Neural progenitor cell (in vitro differentiated cells): Measurements from ENCODE around the gene RASGRF2. TPM values are rescaled to one million over a fixed set of nuclear protein-coding genes. Genes with fewer than 3 reads are reported as not detected.

ENCODE experiments used
- DNase-seq: peaks from one replicate; pipeline ENCODE4 v3.0.0-alpha.2; 2016; ENCODE audit warnings: low spot score
- H2AFZ ChIP-seq: fragments of 200-600 bp; sonication (generic); replicated peaks from 2 replicates; pipeline ENCODE4 v1.6.1; 2016; ENCODE audit warnings: antibody characterized with exemption
- H3F3A ChIP-seq: fragments of 200-600 bp; sonication (generic); 2 replicates; pipeline ENCODE4 v1.6.1; 2016; ENCODE audit warnings: antibody characterized with exemption, low read depth
- H3K27ac ChIP-seq: fragments of 200-600 bp; sonication (generic); 2 replicates; pipeline ENCODE4 v1.5.1; 2016; ENCODE audit warnings: mild to moderate bottlenecking
- H3K27me3 ChIP-seq: fragments of 200-600 bp; sonication (generic); 2 replicates; pipeline ENCODE4 v1.6.1; 2016; ENCODE audit warnings: mild to moderate bottlenecking, moderate library complexity
- H3K36me3 ChIP-seq: fragments of 200-600 bp; sonication (generic); 2 replicates; pipeline ENCODE4 v1.5.1; 2016
- H3K4me1 ChIP-seq: fragments of 200-600 bp; sonication (generic); 2 replicates; pipeline ENCODE4 v1.6.1; 2016; ENCODE audit warnings: mixed run types
- H3K4me2 ChIP-seq: fragments of 200-600 bp; sonication (generic); 2 replicates; pipeline ENCODE4 v1.6.1; 2016
- H3K4me3 ChIP-seq: fragments of 200-600 bp; sonication (generic); 2 replicates; pipeline ENCODE4 v1.5.1; 2016
- H3K79me2 ChIP-seq: fragments of 200-600 bp; sonication (generic); 2 replicates; pipeline ENCODE4 v1.6.1; 2016; ENCODE audit warnings: low read depth
- H3K9ac ChIP-seq: fragments of 200-600 bp; sonication (generic); 2 replicates; pipeline ENCODE4 v1.6.1; 2016
- H3K9me3 ChIP-seq: fragments of 200-600 bp; sonication (generic); 2 replicates; pipeline ENCODE4 v1.5.1; 2016; ENCODE audit warnings: low read depth
- H4K20me1 ChIP-seq: fragments of 200-600 bp; sonication (generic); 2 replicates; pipeline ENCODE4 v1.6.1; 2016; ENCODE audit warnings: low read depth
- H3K27ac Mint-ChIP-seq: 3 replicates; pipeline ENCODE4 v1.8.0; 2021; ENCODE audit warnings: mixed read lengths
- H3K27me3 Mint-ChIP-seq: 2 replicates; pipeline ENCODE4 v1.8.0; 2022; ENCODE audit warnings: low read depth, mild to moderate bottlenecking, inconsistent platforms, moderate library complexity, mixed read lengths; ENCODE audit not compliant: insufficient read depth
- H3K36me3 Mint-ChIP-seq: 3 replicates; pipeline ENCODE4 v1.8.0; 2021; ENCODE audit warnings: mixed read lengths
- H3K4me1 Mint-ChIP-seq: 3 replicates; pipeline ENCODE4 v1.8.0; 2021; ENCODE audit warnings: mixed read lengths
- H3K4me3 Mint-ChIP-seq: 3 replicates; pipeline ENCODE4 v1.8.0; 2021; ENCODE audit warnings: mild to moderate bottlenecking, moderate library complexity, mixed read lengths
- H3K9me3 Mint-ChIP-seq: 3 replicates; pipeline ENCODE4 v1.8.0; 2020; ENCODE audit warnings: mixed read lengths
- EZH2 ChIP-seq: fragments of 200-600 bp; sonication (generic); IDR thresholded peaks from 2 replicates; pipeline ENCODE4 v1.6.1; 2017; ENCODE audit warnings: antibody characterized with exemption, mild to moderate bottlenecking, moderate library complexity
- EZH2phosphoT487 ChIP-seq: fragments of 200-600 bp; sonication (generic); IDR thresholded peaks from 2 replicates; pipeline ENCODE4 v1.6.1; 2017; ENCODE audit warnings: antibody characterized with exemption
- total RNA-seq: library from RNA; depleted of rRNA; stranded (reverse); fragments of >200 nt; gene quantifications from 2 replicates; pipeline ENCODE4 v1.2.3, GENCODE V29; 2015; ENCODE audit warnings: low replicate concordance
- TF ChIP-seq, protein P1 (sequence below): fragments of 200-600 bp; sonication (generic); IDR thresholded peaks from 2 replicates; pipeline ENCODE4 v1.5.1; 2017; ENCODE audit warnings: antibody characterized with exemption, mild to moderate bottlenecking

Gene RASGRF2
- total RNA-seq, 1 donor from 2014 or later, result 0.15 TPM

DNA sequence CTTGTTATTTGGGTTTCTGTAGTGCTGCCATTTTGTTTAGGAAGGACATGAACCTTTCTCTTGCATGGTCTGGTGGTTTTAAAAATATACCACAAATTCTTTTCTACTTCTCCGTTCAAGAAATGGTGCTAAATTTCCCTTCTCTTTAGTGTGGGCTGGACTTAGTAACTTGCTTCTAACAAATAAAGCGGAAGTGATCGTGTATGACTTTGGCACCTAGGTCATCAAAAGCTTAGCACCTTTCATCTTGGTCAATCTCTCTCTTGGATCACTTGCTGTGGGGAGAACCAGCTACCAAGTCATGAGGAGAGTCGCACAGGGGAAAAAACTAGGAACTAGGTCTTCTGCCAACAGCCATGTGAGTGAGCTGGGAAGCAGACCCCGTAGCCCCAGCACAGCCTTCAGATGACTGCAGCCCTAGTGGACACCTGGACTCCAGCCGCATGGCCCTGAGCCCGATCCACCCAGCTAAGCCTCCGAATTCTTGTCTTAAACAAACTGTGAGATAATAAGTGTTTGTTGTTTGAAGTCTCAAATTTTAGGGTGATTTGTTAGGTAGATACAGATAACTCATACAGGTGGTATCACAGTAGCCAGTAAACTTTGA is 185.3 kb downstream of the RASGRF2 start:
- no peak overlapping the region for H3K4me3 ChIP-seq
- Mint-ChIP-seq H3K9me3 (no peaks in the 10 kb centered on the region), H3K36me3 (no peaks in the 10 kb centered on the region)

DNA sequence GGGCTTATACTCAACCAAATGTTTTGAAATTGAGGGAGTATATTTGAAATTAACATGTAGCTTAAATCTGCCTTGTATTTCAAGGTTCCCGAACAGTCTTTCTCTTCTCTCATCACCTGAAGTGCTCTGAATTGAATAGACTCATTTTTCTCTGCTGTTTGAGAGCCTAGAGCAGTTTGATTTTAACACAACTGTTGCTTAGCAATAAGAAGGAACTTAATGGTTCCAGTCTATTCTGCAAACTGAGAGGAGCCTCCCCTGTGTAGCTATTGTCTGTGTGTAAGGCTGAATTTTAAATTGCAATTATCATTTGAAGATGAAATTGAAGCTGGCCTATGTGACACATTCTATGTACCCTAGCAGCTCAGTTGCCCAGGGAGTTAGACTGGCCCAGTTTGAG is 185.9 kb downstream of the RASGRF2 start:
- Histone ChIP-seq H4K20me1 (no peaks in the 10 kb centered on the region), H3F3A (no peaks in the 10 kb centered on the region), H2AFZ (no peak overlapping the region), H3K27ac (no peak overlapping the region), H3K4me2 (no peak overlapping the region), H3K27me3 (no peaks in the 10 kb centered on the region), H3K4me1 (no peaks in the 10 kb centered on the region), H3K9me3 (no peaks in the 10 kb centered on the region), H3K79me2 (no peaks in the 10 kb centered on the region), H3K9ac (no peak overlapping the region), H3K36me3 (no peaks in the 10 kb centered on the region), H3K4me3 (no peak overlapping the region)
- H3K4me3 Mint-ChIP-seq, result no peak overlapping the region
- H3K27me3 Mint-ChIP-seq, result no peaks in the 10 kb centered on the region
- DNase-seq, result no peak
- TF ChIP-seq EZH2phosphoT487 (no peak), EZH2 (no peak)
- TF ChIP-seq, protein P1, sequence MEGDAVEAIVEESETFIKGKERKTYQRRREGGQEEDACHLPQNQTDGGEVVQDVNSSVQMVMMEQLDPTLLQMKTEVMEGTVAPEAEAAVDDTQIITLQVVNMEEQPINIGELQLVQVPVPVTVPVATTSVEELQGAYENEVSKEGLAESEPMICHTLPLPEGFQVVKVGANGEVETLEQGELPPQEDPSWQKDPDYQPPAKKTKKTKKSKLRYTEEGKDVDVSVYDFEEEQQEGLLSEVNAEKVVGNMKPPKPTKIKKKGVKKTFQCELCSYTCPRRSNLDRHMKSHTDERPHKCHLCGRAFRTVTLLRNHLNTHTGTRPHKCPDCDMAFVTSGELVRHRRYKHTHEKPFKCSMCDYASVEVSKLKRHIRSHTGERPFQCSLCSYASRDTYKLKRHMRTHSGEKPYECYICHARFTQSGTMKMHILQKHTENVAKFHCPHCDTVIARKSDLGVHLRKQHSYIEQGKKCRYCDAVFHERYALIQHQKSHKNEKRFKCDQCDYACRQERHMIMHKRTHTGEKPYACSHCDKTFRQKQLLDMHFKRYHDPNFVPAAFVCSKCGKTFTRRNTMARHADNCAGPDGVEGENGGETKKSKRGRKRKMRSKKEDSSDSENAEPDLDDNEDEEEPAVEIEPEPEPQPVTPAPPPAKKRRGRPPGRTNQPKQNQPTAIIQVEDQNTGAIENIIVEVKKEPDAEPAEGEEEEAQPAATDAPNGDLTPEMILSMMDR, result no peak
- no peaks in the 10 kb centered on the region for H3K9me3 Mint-ChIP-seq
- peaks cover 37% of the 10 kb centered on the region for H3K4me1 Mint-ChIP-seq
- peak overlapping the region; percentile 76 for H3K27ac Mint-ChIP-seq
- H3K36me3 Mint-ChIP-seq, result no peaks in the 10 kb centered on the region

More for the DNA sequence above, 185.3 kb downstream of the RASGRF2 start:
- Histone ChIP-seq H3K9me3 (no peaks in the 10 kb centered on the region), H2AFZ (no peak overlapping the region), H3K27me3 (no peaks in the 10 kb centered on the region), H3K27ac (no peak overlapping the region), H3K36me3 (no peaks in the 10 kb centered on the region), H3K9ac (no peak overlapping the region), H4K20me1 (no peaks in the 10 kb centered on the region), H3F3A (no peaks in the 10 kb centered on the region), H3K79me2 (no peaks in the 10 kb centered on the region), H3K4me2 (no peak overlapping the region), H3K4me1 (no peaks in the 10 kb centered on the region)
- Mint-ChIP-seq H3K27ac (peak overlapping the region; percentile 76), H3K27me3 (no peaks in the 10 kb centered on the region), H3K4me1 (peaks cover 40% of the 10 kb centered on the region), H3K4me3 (no peak overlapping the region)
- TF ChIP-seq, protein P1, result no peak
- TF ChIP-seq EZH2 (no peak), EZH2phosphoT487 (no peak)
- DNase-seq, result no peak

DNA sequence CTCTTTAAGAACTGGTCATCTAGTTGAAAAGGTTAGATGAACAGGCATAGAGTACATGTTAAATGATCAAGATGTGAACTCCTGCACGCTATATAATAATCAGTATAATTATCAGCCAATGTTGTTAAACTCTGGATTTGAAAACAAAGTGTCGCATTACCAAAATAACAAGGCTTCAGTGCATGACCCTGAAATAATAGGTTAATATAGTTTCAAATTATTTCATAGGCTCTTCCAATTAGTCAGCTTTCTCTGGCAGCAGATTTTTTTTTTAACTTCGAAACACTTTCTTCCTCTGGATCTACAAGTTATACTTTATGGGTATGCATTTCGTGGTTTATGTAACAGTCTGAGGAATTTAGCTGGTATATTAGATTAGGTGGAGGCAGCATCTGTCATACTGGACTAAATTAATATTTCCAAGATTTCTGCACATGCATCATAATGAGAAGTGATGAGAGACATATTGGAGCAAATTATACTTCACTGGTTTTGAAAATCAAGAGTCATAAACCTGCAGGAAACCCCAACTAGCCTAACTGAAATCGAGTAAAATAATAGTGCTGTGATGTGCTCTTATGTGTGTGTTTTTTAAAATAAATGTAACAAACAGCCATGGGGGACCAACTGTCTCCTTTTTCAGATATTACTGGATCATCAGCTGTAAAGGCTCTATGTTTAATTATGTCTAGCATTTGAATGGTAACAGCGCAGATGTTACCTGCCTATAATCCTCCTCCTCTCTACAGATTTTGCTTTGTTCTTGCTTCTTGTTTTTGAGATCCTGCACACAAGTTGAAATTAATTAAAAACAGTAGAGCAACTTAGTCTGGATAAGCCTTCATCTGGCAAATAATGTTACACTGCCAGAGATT is 187.1 kb downstream of the RASGRF2 start:
- H3K36me3 ChIP-seq, result no peaks in the 10 kb centered on the region
- no peaks in the 10 kb centered on the region for H3K36me3 Mint-ChIP-seq
- no peaks in the 10 kb centered on the region for H3K79me2 ChIP-seq
- H3K27me3 Mint-ChIP-seq, result no peaks in the 10 kb centered on the region
- H3K4me1 Mint-ChIP-seq, result peaks cover 31% of the 10 kb centered on the region
- H3K9me3 Mint-ChIP-seq, result no peaks in the 10 kb centered on the region
- DNase-seq, result no peak
- H3K9ac ChIP-seq, result no peak overlapping the region
- H4K20me1 ChIP-seq, result no peaks in the 10 kb centered on the region
- H3K4me2 ChIP-seq, result no peak overlapping the region
- no peak overlapping the region for H3K27ac ChIP-seq
- H3K4me3 Mint-ChIP-seq, result no peak overlapping the region
- TF ChIP-seq, protein P1, result no peak
- TF ChIP-seq EZH2 (no peak), EZH2phosphoT487 (no peak)
- H3F3A ChIP-seq, result no peaks in the 10 kb centered on the region
- no peaks in the 10 kb centered on the region for H3K4me1 ChIP-seq
- no peak overlapping the region for H3K4me3 ChIP-seq
- H3K9me3 ChIP-seq, result no peaks in the 10 kb centered on the region
- H2AFZ ChIP-seq, result no peak overlapping the region
- no peak overlapping the region for H3K27ac Mint-ChIP-seq
- H3K27me3 ChIP-seq, result no peaks in the 10 kb centered on the region
